A673 (cell line): ENCODE results near the gene SUMF2. TPM values are rescaled to one million over a fixed set of nuclear protein-coding genes. Genes with fewer than 3 reads are reported as not detected.

Experiments used
- BruUV-seq: library from RNA; stranded (reverse); fragments of 400-500 nt; replicated peaks from 2 replicates; lab custom pipeline; 2021; lab: Mats Ljungman, UMichigan
- CTCF ChIA-PET: fragments of 300-600 bp; sonication (Branson Sonifier 250); formaldehyde crosslinking; loops from one replicate; lab custom pipeline; 2022; ENCODE audit warnings: antibody characterized with exemption; lab: Charles Lee
- POLR2A ChIA-PET: fragments of 300-600 bp; sonication (Branson Sonifier 250); formaldehyde crosslinking; loops from one replicate; lab custom pipeline; 2022; ENCODE audit warnings: antibody characterized with exemption; ENCODE audit not compliant: low non-redundant PET; lab: Charles Lee
- DNase-seq: peaks from one replicate; pipeline ENCODE4 v3.0.0-alpha.2; 2015; ENCODE audit warnings: low spot score
- H3K27ac ChIP-seq: fragments of 200-600 bp; sonication (generic); 2 replicates; pipeline ENCODE4 v1.5.1; 2016; ENCODE audit warnings: mixed run types, low read depth, mild to moderate bottlenecking, mixed read lengths, antibody characterized with exemption, low read length; ENCODE audit not compliant: poor library complexity, severe bottlenecking
- H3K27me3 ChIP-seq: fragments of 200-600 bp; sonication (generic); replicated peaks from 2 replicates; pipeline ENCODE4 v1.6.1; 2017; ENCODE audit warnings: mixed run types, low read depth, mild to moderate bottlenecking, mixed read lengths, antibody characterized with exemption, low read length; ENCODE audit not compliant: insufficient read depth, poor library complexity
- H3K36me3 ChIP-seq: fragments of 200-600 bp; sonication (generic); 2 replicates; pipeline ENCODE4 v1.6.1; 2016; ENCODE audit warnings: mixed run types, mild to moderate bottlenecking, mixed read lengths, antibody characterized with exemption, low read length; ENCODE audit not compliant: insufficient read depth, poor library complexity, severe bottlenecking
- H3K4me1 ChIP-seq: fragments of 200-600 bp; sonication (generic); 2 replicates; pipeline ENCODE4 v1.6.1; 2017; ENCODE audit warnings: mixed run types, mild to moderate bottlenecking, mixed read lengths, antibody characterized with exemption, low read length; ENCODE audit not compliant: insufficient read depth, poor library complexity, severe bottlenecking
- H3K4me3 ChIP-seq: fragments of 200-600 bp; sonication (generic); 2 replicates; pipeline ENCODE4 v1.5.1; 2016; ENCODE audit warnings: low read depth, mixed run types, mild to moderate bottlenecking, mixed read lengths, low read length; ENCODE audit not compliant: poor library complexity, severe bottlenecking
- H3K9me3 ChIP-seq: fragments of 200-600 bp; sonication (generic); 2 replicates; pipeline ENCODE4 v1.6.1; 2016; ENCODE audit warnings: mixed run types, low read depth, mild to moderate bottlenecking, mixed read lengths, antibody characterized with exemption, low read length; ENCODE audit not compliant: poor library complexity, severe bottlenecking
- CTCF ChIP-seq: fragments of 300-800, 200-600 bp; sonication (generic); conservative IDR thresholded peaks from 2 replicates; pipeline ENCODE4 v1.5.1; 2017; ENCODE audit warnings: low read depth, mild to moderate bottlenecking, antibody characterized with exemption, low read length, moderate library complexity, mixed read lengths
- EZH2 ChIP-seq: fragments of 200-600 bp; sonication (generic); IDR thresholded peaks from 2 replicates; pipeline ENCODE4 v1.6.1; 2017; ENCODE audit warnings: borderline replicate concordance, low read depth, mild to moderate bottlenecking, mixed read lengths, antibody characterized with exemption, low read length; ENCODE audit not compliant: poor library complexity, severe bottlenecking
- intact Hi-C: fragments of 100-400 bp; cut with micrococcal nuclease; formaldehyde crosslinking; loops from one replicate; pipeline ENCODE4 v1.10.0; 2022; ENCODE audit not compliant: unreplicated experiment
- total RNA-seq: library from RNA; stranded (reverse); gene quantifications from 2 replicates; pipeline ENCODE4 v1.2.3, GENCODE V29; 2021

Gene SUMF2
- total RNA-seq, 1 experiment from 2014 or later = 157 TPM

- Histone ChIP-seq H3K4me3 (no peak within 1 kb of the TSS), H3K4me1 (no peaks in the 10 kb centered on the region), H3K27ac (no peak within 1 kb of the TSS), H3K36me3 (no peaks in the 10 kb centered on the region), H3K27me3 (no peaks in the 10 kb centered on the region), H3K9me3 (no peaks in the 10 kb centered on the region)
- no peak for DNase-seq
- intact Hi-C loops = no loop called here
- no TSS peak for BruUV-seq
- POLR2A ChIA-PET = interaction anchor here (0.5 kb wide), 1 partner anchor 69 kb away, joined by 5 read pairs; no protein-coding TSS in a partner anchor
- TF ChIP-seq CTCF (no peak), EZH2 (no peak)
- CTCF ChIA-PET = no interaction called here
These were observed 51.9 kb downstream of the SUMF2 start, which contains the start of gene NUPR2 for GRCh38 chr7:56115852-56116538. Gene NUPR2 (minus strand): TSS chr7:56116417. CDS start chr7:56116314, 103 bp downstream.

- Histone ChIP-seq H3K27me3 (no peaks in the 10 kb centered on the region), H3K4me3 (no peak overlapping the region), H3K36me3 (no peaks in the 10 kb centered on the region), H3K27ac (no peak overlapping the region), H3K4me1 (no peaks in the 10 kb centered on the region), H3K9me3 (no peaks in the 10 kb centered on the region)
- POLR2A ChIA-PET = no interaction called here
- TF ChIP-seq CTCF (no peak), EZH2 (no peak)
- no TSS peak for BruUV-seq
- CTCF ChIA-PET = interaction anchor here (0.6 kb wide), 1 partner anchor 32 kb away, joined by 3 read pairs; no protein-coding TSS in a partner anchor
- intact Hi-C loops = no loop called here
- DNase-seq = no peak
These were observed 57.4 kb downstream of the SUMF2 start for GRCh38 chr7:56121440-56121839.

DNA sequence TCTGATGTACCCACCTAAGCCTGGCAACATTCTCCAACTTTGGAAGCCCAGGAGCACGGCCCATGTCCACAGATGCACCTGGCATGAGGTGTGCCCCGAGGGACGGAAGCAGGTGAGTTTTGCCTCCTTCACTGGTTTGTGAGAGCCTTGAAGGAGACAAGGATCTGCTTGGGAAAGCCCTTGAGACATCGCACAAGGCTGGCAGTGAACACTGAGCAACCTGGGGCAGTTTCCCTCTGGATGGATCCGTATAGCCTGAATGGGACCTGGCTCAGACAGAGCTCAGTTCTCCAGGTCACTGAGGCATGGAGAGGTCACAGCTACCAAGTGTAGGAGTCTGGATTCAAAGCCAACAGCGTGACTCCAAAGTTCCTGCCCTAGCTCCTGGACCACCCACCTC, 60.9 kb downstream of the SUMF2 start:
- no peak overlapping the region for H3K27ac ChIP-seq
- CTCF ChIA-PET = no interaction called here
- DNase-seq = no peak
- TF ChIP-seq EZH2 (no peak), CTCF (no peak)
- POLR2A ChIA-PET = no interaction called here
- no peaks in the 10 kb centered on the region for H3K36me3 ChIP-seq
- intact Hi-C loops = no loop called here
- H3K27me3 ChIP-seq = no peaks in the 10 kb centered on the region
- H3K9me3 ChIP-seq = no peaks in the 10 kb centered on the region
- H3K4me3 ChIP-seq = no peak overlapping the region
- H3K4me1 ChIP-seq = no peaks in the 10 kb centered on the region
- BruUV-seq = no TSS peak
